ENCODE results near the gene SIGLEC5.

DNA sequence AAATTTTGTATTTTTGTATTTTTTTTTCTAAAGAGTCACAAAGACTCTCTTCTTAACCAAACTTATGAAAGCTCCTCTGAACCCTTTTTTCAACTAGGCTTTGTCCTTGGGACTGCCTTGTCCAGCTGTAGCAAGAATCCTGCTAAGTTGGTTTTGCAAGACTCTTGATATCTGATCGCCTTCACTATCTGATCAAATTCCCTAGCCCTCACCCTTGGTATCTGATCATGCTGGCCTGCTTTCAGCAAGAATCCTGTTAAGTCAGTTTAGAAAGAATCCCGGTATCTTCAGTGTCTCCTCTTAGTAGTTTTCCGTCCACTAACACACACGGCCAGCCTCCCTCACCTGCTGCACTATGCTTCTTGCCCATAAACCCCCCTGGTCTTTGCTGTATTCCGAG, 1.9 kb upstream of the SIGLEC5 start:
- TF ChIP-seq TAF1 (IDR thresholded peaks at IDR 0.05; ENCODE audit: low read depth, low read length) = no peak
- no peak for TF ChIP-seq POLR2AphosphoS5 (IDR thresholded peaks at IDR 0.05; ENCODE audit: low read depth, low read length)
